ENCODE measurements around the gene LRMDA.

The LRMDA gene

GRCh38 chr10:75655791-75656451 lies 224.5 kb downstream of the LRMDA start:
- no peak overlapping the region for H2BK120ac ChIP-seq (ENCODE audit: low read depth, low read length)
- no peaks in the 10 kb centered on the region for H3K27me3 ChIP-seq (ENCODE audit: insufficient read depth, low read length, poor library complexity)
- H3K4me3 ChIP-seq (ENCODE audit: low read length), result no peak overlapping the region

GRCh38 chr10:75657351-75657750 lies 225.9 kb downstream of the LRMDA start:
- Histone ChIP-seq H3K4me2 (ENCODE audit: low read length) (no peak overlapping the region), H3K56ac (ENCODE audit: low read length) (no peak overlapping the region), H3K4me3 (ENCODE audit: low read length) (no peak overlapping the region), H2BK5ac (ENCODE audit: low read length) (no peak overlapping the region), H2AK5ac (ENCODE audit: low read length) (no peak overlapping the region), H3K27me3 (ENCODE audit: insufficient read depth, low read length, poor library complexity) (no peaks in the 10 kb centered on the region), H3K9ac (ENCODE audit: low read length) (no peak overlapping the region), H2BK15ac (replicated peaks; ENCODE audit: low read depth) (no peak overlapping the region), H4K8ac (ENCODE audit: low read depth, low read length) (no peak overlapping the region), H3K79me1 (ENCODE audit: low read length) (no peaks in the 10 kb centered on the region), H3K23ac (ENCODE audit: low read length) (no peak overlapping the region), H3K27ac (ENCODE audit: low read depth, low read length) (no peak overlapping the region), H3K4me1 (ENCODE audit: control insufficient read depth, low read depth, low read length) (no peaks in the 10 kb centered on the region), H3K18ac (ENCODE audit: low read length) (no peak overlapping the region), H3K79me2 (ENCODE audit: control insufficient read depth, insufficient read depth, low read length) (no peaks in the 10 kb centered on the region), H4K5ac (ENCODE audit: low read length) (no peak overlapping the region), H3K36me3 (ENCODE audit: control insufficient read depth, insufficient read depth, low read length) (no peaks in the 10 kb centered on the region), H3K4ac (ENCODE audit: low read depth, low read length) (no peak overlapping the region), H2BK120ac (ENCODE audit: low read depth, low read length) (no peak overlapping the region)
- no CpG with 5 or more reads among the region's 2 CpGs for WGBS (ENCODE audit: extremely low coverage, insufficient coverage, low lambda C conversion rate)
- no peak for DNase-seq

More at GRCh38 chr10:75655791-75656451, 224.5 kb downstream of the LRMDA start:
- Histone ChIP-seq H3K4me1 (ENCODE audit: control insufficient read depth, low read depth, low read length) (no peaks in the 10 kb centered on the region), H3K27ac (ENCODE audit: low read depth, low read length) (no peak overlapping the region), H2BK5ac (ENCODE audit: low read length) (no peak overlapping the region), H3K56ac (ENCODE audit: low read length) (no peak overlapping the region), H3K9ac (ENCODE audit: low read length) (no peak overlapping the region), H2AK5ac (ENCODE audit: low read length) (no peak overlapping the region), H3K36me3 (ENCODE audit: control insufficient read depth, insufficient read depth, low read length) (no peaks in the 10 kb centered on the region), H3K79me2 (ENCODE audit: control insufficient read depth, insufficient read depth, low read length) (no peaks in the 10 kb centered on the region), H3K4me2 (ENCODE audit: low read length) (no peak overlapping the region), H2BK15ac (replicated peaks; ENCODE audit: low read depth) (no peak overlapping the region), H4K8ac (ENCODE audit: low read depth, low read length) (no peak overlapping the region), H3K79me1 (ENCODE audit: low read length) (no peaks in the 10 kb centered on the region), H4K5ac (ENCODE audit: low read length) (no peak overlapping the region), H3K4ac (ENCODE audit: low read depth, low read length) (no peak overlapping the region), H3K18ac (ENCODE audit: low read length) (no peak overlapping the region), H3K23ac (ENCODE audit: low read length) (no peak overlapping the region)
- no peak for DNase-seq
- no CpG with 5 or more reads among the region's 3 CpGs for WGBS (ENCODE audit: extremely low coverage, insufficient coverage, low lambda C conversion rate)

GRCh38 chr10:75658036-75658435 lies 226.6 kb downstream of the LRMDA start:
- Histone ChIP-seq H2BK120ac (ENCODE audit: low read depth, low read length) (no peak overlapping the region), H3K9ac (ENCODE audit: low read length) (no peak overlapping the region), H3K18ac (ENCODE audit: low read length) (no peak overlapping the region), H3K4ac (ENCODE audit: low read depth, low read length) (no peak overlapping the region), H2BK15ac (replicated peaks; ENCODE audit: low read depth) (no peak overlapping the region), H3K79me1 (ENCODE audit: low read length) (no peaks in the 10 kb centered on the region), H3K27me3 (ENCODE audit: insufficient read depth, low read length, poor library complexity) (no peaks in the 10 kb centered on the region), H4K8ac (ENCODE audit: low read depth, low read length) (no peak overlapping the region), H2BK5ac (ENCODE audit: low read length) (no peak overlapping the region), H3K4me3 (ENCODE audit: low read length) (no peak overlapping the region), H3K23ac (ENCODE audit: low read length) (no peak overlapping the region), H3K4me2 (ENCODE audit: low read length) (no peak overlapping the region), H2AK5ac (ENCODE audit: low read length) (no peak overlapping the region), H3K36me3 (ENCODE audit: control insufficient read depth, insufficient read depth, low read length) (no peaks in the 10 kb centered on the region), H3K79me2 (ENCODE audit: control insufficient read depth, insufficient read depth, low read length) (no peaks in the 10 kb centered on the region), H4K5ac (ENCODE audit: low read length) (no peak overlapping the region), H3K4me1 (ENCODE audit: control insufficient read depth, low read depth, low read length) (no peaks in the 10 kb centered on the region), H3K27ac (ENCODE audit: low read depth, low read length) (no peak overlapping the region), H3K56ac (ENCODE audit: low read length) (no peak overlapping the region)
- DNase-seq, result no peak
- no CpG with 5 or more reads among the region's 4 CpGs for WGBS (ENCODE audit: extremely low coverage, insufficient coverage, low lambda C conversion rate)

- Histone ChIP-seq H4K8ac (ENCODE audit: low read depth, low read length) (no peak overlapping the region), H3K27me3 (ENCODE audit: insufficient read depth, low read length, poor library complexity) (no peaks in the 10 kb centered on the region), H3K4me2 (ENCODE audit: low read length) (no peak overlapping the region), H3K79me1 (ENCODE audit: low read length) (no peaks in the 10 kb centered on the region), H3K79me2 (ENCODE audit: control insufficient read depth, insufficient read depth, low read length) (no peaks in the 10 kb centered on the region), H3K23ac (ENCODE audit: low read length) (no peak overlapping the region), H3K9ac (ENCODE audit: low read length) (no peak overlapping the region), H3K36me3 (ENCODE audit: control insufficient read depth, insufficient read depth, low read length) (no peaks in the 10 kb centered on the region), H3K18ac (ENCODE audit: low read length) (no peak overlapping the region), H2AK5ac (ENCODE audit: low read length) (no peak overlapping the region), H3K4me3 (ENCODE audit: low read length) (no peak overlapping the region), H3K27ac (ENCODE audit: low read depth, low read length) (no peak overlapping the region), H2BK15ac (replicated peaks; ENCODE audit: low read depth) (no peak overlapping the region), H3K4me1 (ENCODE audit: control insufficient read depth, low read depth, low read length) (no peaks in the 10 kb centered on the region), H2BK5ac (ENCODE audit: low read length) (no peak overlapping the region), H3K56ac (ENCODE audit: low read length) (no peak overlapping the region), H4K5ac (ENCODE audit: low read length) (no peak overlapping the region), H2BK120ac (ENCODE audit: low read depth, low read length) (no peak overlapping the region), H3K4ac (ENCODE audit: low read depth, low read length) (no peak overlapping the region)
- no CpG with 5 or more reads among the region's 1 CpG for WGBS (ENCODE audit: extremely low coverage, insufficient coverage, low lambda C conversion rate)
- no peak for DNase-seq
These were observed 227.1 kb downstream of the LRMDA start for GRCh38 chr10:75658496-75658895.

- WGBS (ENCODE audit: extremely low coverage, insufficient coverage, low lambda C conversion rate), result no CpG with 5 or more reads among the region's 6 CpGs
- Histone ChIP-seq H3K18ac (ENCODE audit: low read length) (no peak overlapping the region), H3K4ac (ENCODE audit: low read depth, low read length) (no peak overlapping the region), H4K8ac (ENCODE audit: low read depth, low read length) (no peak overlapping the region), H2BK5ac (ENCODE audit: low read length) (no peak overlapping the region), H2BK15ac (replicated peaks; ENCODE audit: low read depth) (no peak overlapping the region), H3K79me1 (ENCODE audit: low read length) (no peaks in the 10 kb centered on the region), H3K36me3 (ENCODE audit: control insufficient read depth, insufficient read depth, low read length) (no peaks in the 10 kb centered on the region), H3K4me3 (ENCODE audit: low read length) (no peak overlapping the region), H3K79me2 (ENCODE audit: control insufficient read depth, insufficient read depth, low read length) (no peaks in the 10 kb centered on the region), H2AK5ac (ENCODE audit: low read length) (no peak overlapping the region), H3K4me2 (ENCODE audit: low read length) (no peak overlapping the region), H3K4me1 (ENCODE audit: control insufficient read depth, low read depth, low read length) (no peaks in the 10 kb centered on the region), H3K23ac (ENCODE audit: low read length) (no peak overlapping the region), H3K27ac (ENCODE audit: low read depth, low read length) (no peak overlapping the region), H4K5ac (ENCODE audit: low read length) (no peak overlapping the region), H3K9ac (ENCODE audit: low read length) (no peak overlapping the region), H3K27me3 (ENCODE audit: insufficient read depth, low read length, poor library complexity) (no peaks in the 10 kb centered on the region), H3K56ac (ENCODE audit: low read length) (no peak overlapping the region), H2BK120ac (ENCODE audit: low read depth, low read length) (no peak overlapping the region)
- DNase-seq, result no peak
These were observed 227.5 kb downstream of the LRMDA start for GRCh38 chr10:75658915-75659314.

- H4K5ac ChIP-seq (ENCODE audit: low read length), result no peak overlapping the region
- DNase-seq, result no peak
- no peak overlapping the region for H3K18ac ChIP-seq (ENCODE audit: low read length)
- H3K23ac ChIP-seq (ENCODE audit: low read length), result no peak overlapping the region
- no CpG with 5 or more reads among the region's 7 CpGs for WGBS (ENCODE audit: extremely low coverage, insufficient coverage, low lambda C conversion rate)
- no peaks in the 10 kb centered on the region for H3K79me1 ChIP-seq (ENCODE audit: low read length)
- no peak overlapping the region for H2BK5ac ChIP-seq (ENCODE audit: low read length)
- no peaks in the 10 kb centered on the region for H3K4me1 ChIP-seq (ENCODE audit: control insufficient read depth, low read depth, low read length)
- no peaks in the 10 kb centered on the region for H3K36me3 ChIP-seq (ENCODE audit: control insufficient read depth, insufficient read depth, low read length)
- H2AK5ac ChIP-seq (ENCODE audit: low read length), result no peak overlapping the region
- no peak overlapping the region for H3K4me2 ChIP-seq (ENCODE audit: low read length)
- H3K27ac ChIP-seq (ENCODE audit: low read depth, low read length), result no peak overlapping the region
- no peak overlapping the region for H3K4ac ChIP-seq (ENCODE audit: low read depth, low read length)
- H2BK15ac ChIP-seq (replicated peaks; ENCODE audit: low read depth), result no peak overlapping the region
- no peak overlapping the region for H3K9ac ChIP-seq (ENCODE audit: low read length)
- H3K27me3 ChIP-seq (ENCODE audit: insufficient read depth, low read length, poor library complexity), result no peaks in the 10 kb centered on the region
- H2BK120ac ChIP-seq (ENCODE audit: low read depth, low read length), result no peak overlapping the region
- no peaks in the 10 kb centered on the region for H3K79me2 ChIP-seq (ENCODE audit: control insufficient read depth, insufficient read depth, low read length)
- no peak overlapping the region for H3K56ac ChIP-seq (ENCODE audit: low read length)
- no peak overlapping the region for H3K4me3 ChIP-seq (ENCODE audit: low read length)
- no peak overlapping the region for H4K8ac ChIP-seq (ENCODE audit: low read depth, low read length)
These were observed 229.4 kb downstream of the LRMDA start for GRCh38 chr10:75660823-75661222.
